SU-DHL-6 (cell line): Measurements from ENCODE around the gene SLC4A3.

Experiments
- H2AFZ ChIP-seq: fragments of 200-600 bp; sonication (generic); 2 replicates; pipeline ENCODE4 v1.6.1; 2014; ENCODE audit warnings: low read depth, mild to moderate bottlenecking, moderate library complexity, mixed read lengths, antibody characterized with exemption, low read length; ENCODE audit not compliant: severe bottlenecking
- H3F3A ChIP-seq: fragments of 200-600 bp; shearing (Covaris generic); 2 replicates; pipeline ENCODE4 v1.6.0; 2016; ENCODE audit warnings: antibody characterized with exemption, mild to moderate bottlenecking; ENCODE audit not compliant: insufficient read depth
- H3K27ac ChIP-seq: fragments of 200-600 bp; sonication (generic); 2 replicates; pipeline ENCODE4 v1.5.1; 2016; ENCODE audit warnings: low read depth, mild to moderate bottlenecking, low read length, moderate library complexity, mixed read lengths
- H3K27me3 ChIP-seq: fragments of 200-600 bp; sonication (generic), shearing (Covaris generic); 2 replicates; pipeline ENCODE4 v1.6.0; 2014; ENCODE audit warnings: mild to moderate bottlenecking, low read length
- H3K36me3 ChIP-seq: fragments of 200-600 bp; sonication (generic); 2 replicates; pipeline ENCODE4 v1.6.1; 2014; ENCODE audit warnings: mild to moderate bottlenecking, low read length, mixed read lengths
- H3K4me2 ChIP-seq: fragments of 300-600, 200-600 bp; shearing (Covaris generic), sonication (generic); 2 replicates; pipeline ENCODE4 v1.6.0; 2014; ENCODE audit warnings: low read length, low read depth, mild to moderate bottlenecking; ENCODE audit not compliant: poor library complexity, severe bottlenecking
- H3K4me3 ChIP-seq: fragments of 200-600 bp; sonication (generic); 2 replicates; pipeline ENCODE4 v1.5.1; 2014; ENCODE audit warnings: antibody characterized with exemption, low read length, mild to moderate bottlenecking, mixed read lengths; ENCODE audit not compliant: insufficient read depth, poor library complexity, severe bottlenecking
- H3K79me2 ChIP-seq: fragments of 200-600 bp; sonication (generic); 2 replicates; pipeline ENCODE4 v1.6.1; 2014; ENCODE audit warnings: mild to moderate bottlenecking, low read length, moderate library complexity; ENCODE audit not compliant: insufficient read depth
- H3K9ac ChIP-seq: fragments of 200-600 bp; sonication (generic); 2 replicates; pipeline ENCODE4 v1.7.0; 2014; ENCODE audit warnings: mild to moderate bottlenecking, low read length
- H3K9me2 ChIP-seq: fragments of 200-600 bp; sonication (generic); replicated peaks from 2 replicates; pipeline ENCODE4 v1.6.1; 2014; ENCODE audit warnings: low read length; ENCODE audit not compliant: insufficient read depth
- H3K9me3 ChIP-seq: fragments of 200-600 bp; sonication (generic); 2 replicates; pipeline ENCODE4 v1.6.1; 2014; ENCODE audit warnings: low read length, mixed read lengths; ENCODE audit not compliant: insufficient read depth
- H4K20me1 ChIP-seq: fragments of 200-600 bp; sonication (generic); 2 replicates; pipeline ENCODE4 v1.6.1; 2014; ENCODE audit warnings: low read depth, mild to moderate bottlenecking, antibody characterized with exemption, low read length, moderate library complexity, mixed read lengths
- EZH2phosphoT487 ChIP-seq: fragments of 200-600 bp; sonication (generic), shearing (Covaris generic); conservative IDR thresholded peaks from 2 replicates; pipeline ENCODE4 v1.6.1; 2018; ENCODE audit warnings: mild to moderate bottlenecking, antibody characterized with exemption, low read length, moderate library complexity, mixed read lengths
- TF ChIP-seq, protein P1 (sequence below): fragments of 200-600 bp; sonication (generic); IDR thresholded peaks from one replicate; pipeline ENCODE4 v1.5.1; 2017; ENCODE audit warnings: antibody characterized with exemption, mild to moderate bottlenecking, low read length, moderate library complexity; ENCODE audit not compliant: insufficient read depth, poor library complexity, severe bottlenecking

Gene SLC4A3

DNA sequence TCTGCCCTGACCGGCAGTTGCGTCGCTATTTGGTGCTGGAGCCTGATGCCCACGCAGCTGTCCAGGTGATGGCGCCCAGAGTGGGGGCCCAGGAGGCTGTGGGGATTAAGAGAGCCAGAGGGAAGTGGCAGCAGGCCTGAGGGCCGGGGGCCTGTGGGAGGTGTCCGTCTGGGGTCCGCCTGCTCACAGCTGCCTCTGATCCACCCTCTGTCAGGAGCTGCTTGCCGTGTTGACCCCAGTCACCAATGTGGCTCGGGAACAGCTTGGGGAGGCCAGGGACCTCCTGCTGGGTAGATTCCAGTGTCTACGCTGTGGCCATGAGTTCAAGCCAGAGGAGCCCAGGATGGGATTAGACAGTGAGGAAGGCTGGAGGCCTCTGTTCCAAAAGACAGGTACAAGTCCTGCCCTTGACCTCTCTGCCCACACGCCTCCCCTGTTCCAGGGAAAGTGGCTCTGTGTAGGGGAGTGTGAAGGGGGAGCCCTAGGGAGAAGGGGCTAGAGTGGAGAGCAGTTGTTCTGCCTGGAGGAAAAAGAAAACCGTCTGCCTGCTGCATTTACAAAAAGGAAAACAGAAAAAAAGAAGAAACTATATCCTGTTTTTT lies 18.2 kb upstream of the SLC4A3 start:
- Histone ChIP-seq H2AFZ (no peak overlapping the region), H4K20me1 (no peaks in the 10 kb centered on the region), H3K27ac (no peak overlapping the region), H3K9me2 (no peaks in the 10 kb centered on the region), H3K9me3 (no peaks in the 10 kb centered on the region), H3K36me3 (no peaks in the 10 kb centered on the region), H3K79me2 (no peaks in the 10 kb centered on the region), H3K9ac (no peak overlapping the region), H3F3A (no peaks in the 10 kb centered on the region), H3K4me3 (no peak overlapping the region), H3K27me3 (no peaks in the 10 kb centered on the region), H3K4me2 (no peak overlapping the region)
- TF ChIP-seq, protein P1, sequence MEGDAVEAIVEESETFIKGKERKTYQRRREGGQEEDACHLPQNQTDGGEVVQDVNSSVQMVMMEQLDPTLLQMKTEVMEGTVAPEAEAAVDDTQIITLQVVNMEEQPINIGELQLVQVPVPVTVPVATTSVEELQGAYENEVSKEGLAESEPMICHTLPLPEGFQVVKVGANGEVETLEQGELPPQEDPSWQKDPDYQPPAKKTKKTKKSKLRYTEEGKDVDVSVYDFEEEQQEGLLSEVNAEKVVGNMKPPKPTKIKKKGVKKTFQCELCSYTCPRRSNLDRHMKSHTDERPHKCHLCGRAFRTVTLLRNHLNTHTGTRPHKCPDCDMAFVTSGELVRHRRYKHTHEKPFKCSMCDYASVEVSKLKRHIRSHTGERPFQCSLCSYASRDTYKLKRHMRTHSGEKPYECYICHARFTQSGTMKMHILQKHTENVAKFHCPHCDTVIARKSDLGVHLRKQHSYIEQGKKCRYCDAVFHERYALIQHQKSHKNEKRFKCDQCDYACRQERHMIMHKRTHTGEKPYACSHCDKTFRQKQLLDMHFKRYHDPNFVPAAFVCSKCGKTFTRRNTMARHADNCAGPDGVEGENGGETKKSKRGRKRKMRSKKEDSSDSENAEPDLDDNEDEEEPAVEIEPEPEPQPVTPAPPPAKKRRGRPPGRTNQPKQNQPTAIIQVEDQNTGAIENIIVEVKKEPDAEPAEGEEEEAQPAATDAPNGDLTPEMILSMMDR, result no peak
- no peak for TF ChIP-seq EZH2phosphoT487

DNA sequence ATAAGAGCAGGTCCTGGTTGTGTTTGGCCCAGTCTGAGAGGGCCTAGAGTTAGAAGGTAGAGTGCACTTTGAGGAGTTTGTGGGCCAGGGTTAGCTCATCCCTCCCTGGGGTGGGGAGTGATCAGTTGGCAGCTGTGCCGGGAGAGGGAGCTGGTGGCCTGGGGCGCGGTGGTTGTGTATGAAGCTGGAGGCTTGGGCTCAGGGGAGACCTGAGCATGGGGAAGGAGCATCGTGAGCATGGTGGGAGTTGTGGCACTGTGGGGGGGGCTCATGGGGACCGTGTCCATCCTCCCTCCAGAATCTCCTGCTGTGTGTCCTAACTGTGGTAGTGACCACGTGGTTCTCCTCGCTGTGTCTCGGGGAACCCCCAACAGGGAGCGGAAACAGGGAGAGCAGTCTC lies 16.1 kb upstream of the SLC4A3 start:
- H3K9ac ChIP-seq, result no peak overlapping the region
- no peak overlapping the region for H2AFZ ChIP-seq
- no peaks in the 10 kb centered on the region for H3K36me3 ChIP-seq
- no peak overlapping the region for H3K4me2 ChIP-seq
- no peak overlapping the region for H3K4me3 ChIP-seq
- H4K20me1 ChIP-seq, result no peaks in the 10 kb centered on the region
- no peaks in the 10 kb centered on the region for H3K9me2 ChIP-seq
- no peaks in the 10 kb centered on the region for H3F3A ChIP-seq
- TF ChIP-seq EZH2phosphoT487, result no peak
- TF ChIP-seq, protein P1, result no peak
- H3K27ac ChIP-seq, result no peak overlapping the region
- no peaks in the 10 kb centered on the region for H3K27me3 ChIP-seq
- no peaks in the 10 kb centered on the region for H3K9me3 ChIP-seq
- H3K79me2 ChIP-seq, result no peaks in the 10 kb centered on the region

DNA sequence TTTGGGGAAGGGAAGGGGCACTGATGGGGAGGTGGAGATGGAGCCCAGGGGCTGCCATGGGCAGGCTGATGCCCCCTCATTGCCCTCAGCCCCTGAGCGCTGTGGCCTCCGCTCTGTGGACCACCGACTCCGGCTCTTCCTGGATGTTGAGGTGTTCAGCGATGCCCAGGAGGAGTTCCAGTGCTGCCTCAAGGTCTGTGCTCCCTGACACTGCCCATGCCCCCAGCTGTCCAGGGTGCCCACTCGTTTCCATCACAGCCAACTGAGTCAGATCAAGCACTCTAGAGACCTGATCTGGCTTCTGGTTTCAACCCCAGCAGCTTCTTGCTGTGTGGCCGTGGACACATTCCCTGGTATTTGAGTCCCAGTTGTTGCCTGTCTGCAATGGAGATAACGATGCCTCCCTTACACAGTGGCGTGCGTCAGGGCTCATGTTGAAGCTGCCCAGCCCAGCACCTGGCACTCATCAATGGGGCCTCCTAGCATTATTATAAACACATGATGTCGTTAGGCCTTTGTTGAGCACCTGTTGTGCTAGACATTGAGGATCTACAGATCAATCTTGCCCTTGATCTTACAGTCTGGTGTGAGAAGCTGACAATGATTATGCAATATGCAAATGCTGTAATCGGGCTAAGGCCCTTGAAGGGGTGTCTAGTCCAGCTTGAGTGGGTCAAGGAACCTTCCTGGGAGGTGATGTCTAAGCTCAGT lies 15.4 kb upstream of the SLC4A3 start:
- TF ChIP-seq EZH2phosphoT487, result no peak
- TF ChIP-seq, protein P1, result no peak
- Histone ChIP-seq H3K9me3 (no peaks in the 10 kb centered on the region), H3K27ac (no peak overlapping the region), H3K9me2 (no peaks in the 10 kb centered on the region), H3K4me3 (no peak overlapping the region), H3K79me2 (no peaks in the 10 kb centered on the region), H2AFZ (no peak overlapping the region), H4K20me1 (no peaks in the 10 kb centered on the region), H3K9ac (no peak overlapping the region), H3K27me3 (no peaks in the 10 kb centered on the region), H3K4me2 (no peak overlapping the region), H3K36me3 (no peaks in the 10 kb centered on the region), H3F3A (no peaks in the 10 kb centered on the region)
